Nucleus accumbens (tissue), 56 donors: ENCODE results near the gene PKP1.
A peak's percentile ranks its signal among the peaks of the same experiment; 100 is the strongest.

Experiments used
- DNase-seq, 56 donors: peaks; one replicate each; lab custom pipeline; 2025; lab: John Stamatoyannopoulos, UW

Gene PKP1

DNA sequence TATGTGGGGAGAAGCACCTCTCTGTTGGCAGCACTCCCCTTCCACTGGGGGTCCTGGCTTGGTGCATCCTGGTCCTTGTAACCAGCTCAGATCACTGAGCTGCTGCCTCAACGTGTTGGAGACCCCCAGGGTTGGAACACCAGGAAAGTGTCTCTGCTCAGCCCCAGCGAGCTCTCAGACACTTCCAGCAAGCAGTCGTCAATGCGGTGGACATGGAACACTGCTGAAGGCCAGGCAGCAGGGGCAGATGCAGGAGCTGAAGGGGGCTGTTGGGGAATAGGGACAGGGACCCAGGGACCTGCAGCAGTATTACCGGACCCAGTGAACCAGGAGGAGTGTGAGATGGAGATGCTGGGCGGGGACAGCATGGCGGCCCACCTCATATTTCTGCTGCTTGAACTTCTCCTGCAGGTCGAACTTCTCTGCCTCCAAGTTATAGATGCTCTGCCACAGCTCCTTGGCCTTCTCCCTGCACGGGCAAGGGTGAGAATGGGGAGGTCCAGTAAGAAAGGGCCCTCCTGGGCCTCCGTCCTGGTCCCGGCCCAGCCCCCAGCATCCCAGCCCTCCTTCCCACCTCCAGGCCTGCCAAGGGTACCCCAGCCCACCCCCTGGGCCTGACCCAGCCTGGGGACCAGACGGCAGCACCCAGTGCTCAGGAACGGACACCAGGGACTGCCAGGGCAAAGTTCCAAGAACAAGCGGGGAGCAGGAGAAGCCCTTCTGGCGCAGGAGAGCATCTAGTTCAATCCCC, 77.8 kb downstream of the PKP1 start:
- DNase-seq: no peak

DNA sequence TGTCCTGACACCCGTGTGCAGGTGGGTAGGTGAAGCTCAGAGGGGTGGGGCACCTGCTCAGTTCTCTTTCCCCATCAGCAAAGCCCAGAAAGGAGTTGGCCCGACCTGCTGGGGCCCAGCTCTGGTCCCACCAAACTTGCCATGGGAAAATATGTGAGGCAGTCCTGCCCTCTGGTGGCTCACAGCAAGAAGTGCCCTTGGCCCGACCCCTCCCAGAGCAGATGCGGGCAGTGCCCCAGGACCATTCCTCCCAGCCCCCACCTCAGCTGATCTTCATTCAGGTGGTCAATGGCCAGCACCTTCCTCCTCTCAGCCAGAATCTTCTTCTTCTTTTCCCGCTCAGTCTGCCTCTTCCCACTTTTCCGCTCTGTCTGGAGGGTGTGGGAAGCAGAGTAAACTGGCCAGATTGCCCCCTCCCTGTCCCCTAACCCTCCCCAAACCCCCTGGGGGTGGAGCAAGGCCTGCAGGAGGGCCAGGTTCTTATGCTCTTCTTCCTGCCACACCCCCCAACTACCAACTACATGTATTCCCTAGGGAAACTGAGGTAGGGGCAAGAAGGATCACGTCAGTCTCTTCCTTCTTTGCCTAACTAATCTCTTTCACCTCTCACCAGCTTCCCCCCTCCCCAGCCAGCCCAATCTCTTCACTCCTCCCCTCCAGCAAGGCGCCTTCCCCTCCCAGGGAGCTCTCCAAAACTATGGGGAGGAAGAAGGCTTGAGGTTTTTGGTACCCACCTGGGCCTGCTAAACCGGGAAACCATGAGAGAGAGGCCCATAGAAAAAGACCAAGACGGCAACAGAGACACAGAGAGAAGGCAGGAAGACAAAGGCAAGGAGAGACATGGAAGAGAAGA, 78.6 kb downstream of the PKP1 start:
- DNase-seq: peak in 28 of 56 donors; percentile 4 to 52 (median 24)

DNA sequence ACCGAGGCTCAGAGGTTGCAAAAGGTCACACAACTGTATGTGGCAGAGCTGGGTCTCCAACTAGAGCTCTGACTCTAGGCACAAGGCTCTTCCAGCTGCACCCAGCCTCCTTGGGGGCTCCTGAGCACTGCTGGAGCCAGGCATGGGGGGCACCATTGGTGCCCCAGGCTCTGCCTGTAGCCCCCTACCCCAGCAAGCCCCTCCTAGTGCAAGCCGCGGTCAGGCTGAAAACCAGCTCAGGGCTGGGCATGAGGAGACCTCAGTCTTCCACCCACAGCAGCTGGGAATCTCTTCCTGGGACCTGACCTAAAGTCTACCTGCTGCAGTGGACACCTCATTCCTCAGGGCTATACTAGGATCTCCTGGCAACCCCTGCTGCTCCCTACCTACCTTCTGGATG, 79.6 kb downstream of the PKP1 start:
- no peak for DNase-seq

DNA sequence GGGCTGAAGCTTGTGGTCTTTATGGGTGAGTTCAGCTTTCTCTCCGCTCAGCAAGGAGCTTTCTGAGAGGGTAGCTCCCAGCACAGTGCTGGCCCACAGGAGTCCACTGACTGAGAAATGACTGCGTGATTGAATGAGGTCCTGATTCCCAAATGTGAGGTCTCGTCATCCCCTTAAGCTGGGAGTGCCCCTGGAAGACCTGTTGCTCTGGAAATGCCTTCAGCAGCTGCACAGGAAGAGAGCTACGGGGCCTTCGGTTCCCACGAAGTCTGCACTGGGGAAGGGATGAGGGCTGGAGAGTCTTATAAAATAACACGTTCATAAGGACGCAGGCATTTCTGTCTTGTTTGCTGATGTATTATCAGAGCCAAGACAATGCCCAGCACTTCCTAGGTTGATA, 80.2 kb downstream of the PKP1 start:
- no peak for DNase-seq

DNA sequence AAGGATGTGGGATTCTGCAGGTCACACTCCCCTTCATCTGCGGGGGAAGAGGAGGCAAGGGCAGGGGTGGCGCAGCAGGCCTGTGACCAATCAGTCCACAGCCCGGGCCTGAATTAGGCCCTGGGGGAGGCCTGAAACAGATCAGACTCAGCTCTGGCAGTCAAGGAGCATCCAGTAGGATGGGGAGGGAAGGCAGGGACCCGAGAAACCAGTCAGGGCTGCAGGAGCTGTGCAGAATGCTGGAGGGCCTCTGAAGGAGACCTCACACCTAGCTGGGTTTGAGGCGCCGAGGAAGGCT, 81.5 kb downstream of the PKP1 start:
- no peak for DNase-seq

DNA sequence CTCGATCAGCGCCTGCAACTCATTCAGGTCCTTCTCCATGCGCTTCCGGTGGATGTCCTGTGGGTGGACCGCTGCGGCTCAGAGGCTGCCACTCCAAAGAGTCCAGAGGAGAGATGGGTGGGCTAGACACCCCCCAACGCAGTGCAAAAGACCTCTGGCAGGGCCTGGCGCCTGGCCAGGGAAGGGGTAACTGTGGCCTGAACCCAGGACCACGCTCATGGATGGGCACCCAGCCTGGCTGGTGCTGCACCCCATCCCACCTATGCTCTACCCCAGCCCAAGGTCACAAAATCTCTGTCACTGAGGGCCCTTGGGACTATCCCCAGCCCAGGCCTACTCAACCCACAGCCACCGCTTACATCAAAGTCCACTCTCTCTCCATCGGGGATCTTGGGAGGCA, 81.9 kb downstream of the PKP1 start:
- no peak for DNase-seq

DNA sequence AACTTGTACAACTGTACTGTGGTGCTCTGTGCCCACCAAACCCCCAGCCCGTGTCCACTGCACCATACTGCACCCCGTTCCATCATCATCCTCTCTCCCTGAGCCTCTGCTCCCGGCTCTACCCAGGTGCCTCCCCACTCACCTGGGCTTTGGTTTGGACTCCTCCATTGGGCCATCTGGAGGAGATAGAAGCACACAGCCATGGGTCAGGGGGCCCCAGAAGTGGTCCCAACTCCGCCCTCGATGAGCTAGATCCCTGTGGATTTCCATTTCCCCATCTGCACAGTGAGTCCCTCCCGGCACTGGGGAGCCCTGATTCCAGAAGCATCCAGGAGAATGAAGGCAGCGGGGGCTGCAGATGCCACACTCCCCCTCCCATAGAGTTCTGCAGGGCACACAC, 83.4 kb downstream of the PKP1 start:
- no peak for DNase-seq

DNA sequence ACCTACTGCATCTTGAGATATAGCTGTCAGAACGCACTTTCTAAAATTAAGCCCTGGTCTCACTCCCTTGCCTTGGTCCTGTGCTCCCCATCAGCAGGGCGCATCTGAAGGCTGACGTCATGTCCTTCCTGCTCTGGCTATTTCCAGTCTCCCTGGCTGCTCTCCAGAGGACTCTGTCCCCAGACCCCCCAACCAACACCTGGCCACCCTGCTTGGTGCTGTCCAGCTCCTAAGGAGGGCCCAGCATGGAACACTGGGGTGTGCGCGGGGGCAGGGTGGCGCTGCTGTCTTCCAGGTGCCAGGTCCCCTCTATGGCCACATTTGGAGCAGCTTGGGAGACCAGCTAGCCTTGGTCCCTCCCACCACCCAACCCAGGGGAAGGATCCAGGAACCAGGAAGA, 85.9 kb downstream of the PKP1 start:
- no peak for DNase-seq

DNA sequence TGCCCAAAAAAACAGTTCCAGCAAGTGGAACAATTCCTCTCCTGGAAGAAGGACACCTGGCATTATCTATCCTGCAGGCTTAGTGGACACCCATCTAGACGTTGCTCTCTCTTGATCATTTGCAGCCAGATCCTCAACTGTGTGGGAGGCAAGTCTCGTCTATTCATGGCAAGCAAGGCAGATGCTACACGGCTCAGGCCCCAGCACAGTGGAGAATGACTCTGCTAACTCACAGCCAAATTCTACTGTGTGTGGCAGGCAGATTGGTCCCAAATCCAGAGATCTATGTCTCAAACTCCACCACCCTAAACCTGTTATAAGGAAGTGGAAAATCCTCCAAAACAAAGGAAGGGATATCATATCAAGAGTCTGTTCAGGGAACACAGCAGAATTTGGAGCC, 87.2 kb downstream of the PKP1 start:
- no peak for DNase-seq

DNA sequence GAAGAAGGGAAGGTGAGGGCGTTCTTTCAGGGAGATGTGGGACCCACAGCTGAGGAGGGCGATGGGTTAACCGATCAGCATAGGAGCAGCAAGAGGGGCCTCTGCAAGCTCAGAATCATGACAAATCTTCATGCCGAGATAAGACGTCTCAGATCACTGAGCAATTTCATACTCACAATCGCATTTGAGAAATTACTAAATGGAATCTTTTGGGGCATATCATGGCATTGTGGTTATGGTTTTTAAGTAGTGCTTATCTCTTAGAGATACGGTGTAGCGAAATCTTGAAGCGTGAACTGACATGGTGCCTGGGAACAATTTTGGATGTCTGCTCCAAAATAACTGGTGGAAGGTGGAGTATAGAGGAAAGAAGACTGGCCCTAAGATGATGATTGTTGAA, 88.0 kb downstream of the PKP1 start:
- no peak for DNase-seq

DNA sequence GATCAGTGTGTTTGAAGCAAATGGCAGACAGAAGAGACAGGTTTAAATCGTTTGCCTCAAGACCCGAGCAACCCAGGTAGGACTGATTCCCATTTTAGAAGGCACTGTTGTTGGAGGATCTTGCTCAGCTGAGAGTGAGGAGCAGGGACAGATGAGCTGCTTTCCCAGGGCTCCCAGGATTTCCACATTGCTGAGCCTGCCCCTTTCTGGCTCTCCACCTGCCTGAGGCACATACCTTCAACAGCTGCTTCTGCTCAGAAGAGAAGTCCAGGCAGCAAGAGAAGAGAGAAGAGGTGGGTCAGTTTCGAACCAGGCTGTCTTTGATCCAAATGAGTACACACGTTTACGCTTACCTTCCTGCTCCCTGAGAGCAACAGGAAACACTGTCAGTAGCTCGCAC, 88.5 kb downstream of the PKP1 start:
- no peak for DNase-seq

DNA sequence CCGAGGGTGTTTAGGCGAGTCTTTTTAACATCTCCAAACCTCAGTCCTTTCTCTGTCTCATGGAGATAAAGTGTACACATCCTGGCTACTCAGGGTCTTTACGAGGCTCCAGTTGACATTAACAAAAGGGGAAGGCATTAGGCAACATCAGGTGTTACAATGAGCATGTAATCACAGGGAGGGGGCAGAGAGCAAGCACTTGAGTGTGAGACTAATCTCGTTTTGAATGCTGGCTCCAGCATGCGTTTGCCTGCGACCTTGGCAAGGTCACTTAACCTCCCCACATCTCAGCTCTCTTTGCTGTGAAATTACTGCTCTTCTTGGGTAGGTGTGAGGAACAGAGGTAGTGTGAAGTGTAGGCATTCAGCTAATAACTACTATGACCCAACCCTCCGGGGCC, 91.1 kb downstream of the PKP1 start:
- no peak for DNase-seq

DNA sequence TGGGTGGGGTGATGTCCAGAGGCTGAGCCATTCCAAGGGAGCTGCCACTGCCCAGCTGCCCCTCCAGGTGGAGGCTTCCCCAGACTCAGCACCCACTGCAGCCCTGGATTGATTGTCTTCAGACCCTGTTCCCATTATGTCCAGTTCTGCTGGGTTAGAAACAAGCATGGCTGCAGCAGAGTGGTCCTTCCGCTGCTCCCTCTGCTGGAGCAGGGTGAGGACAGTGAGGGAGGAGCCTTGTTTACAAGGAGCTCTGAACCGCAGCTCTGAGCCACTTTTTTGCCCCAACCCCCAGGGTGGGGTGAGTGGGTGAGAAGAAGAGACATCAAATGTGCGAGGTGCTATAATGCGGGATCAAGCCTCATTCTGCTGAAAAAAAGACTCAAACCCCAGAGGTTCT, 91.9 kb downstream of the PKP1 start:
- DNase-seq: no peak

DNA sequence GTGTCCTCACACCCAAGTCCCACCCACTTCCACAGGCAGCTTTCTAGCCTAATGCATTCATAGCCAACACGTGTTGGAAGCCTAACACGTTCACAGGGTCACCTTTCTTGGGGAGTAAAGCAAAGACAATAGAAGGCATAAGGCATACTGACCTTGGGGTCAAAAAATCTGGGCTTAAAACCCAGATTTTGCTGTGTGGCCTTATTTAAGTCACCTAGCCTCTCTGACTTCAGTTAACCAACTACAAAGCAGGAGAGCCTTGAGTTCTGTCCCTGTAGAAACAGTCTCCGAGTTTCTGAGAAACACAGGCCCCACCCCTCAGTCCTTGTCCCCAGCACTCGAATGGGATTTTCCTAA, 92.8 kb downstream of the PKP1 start:
- DNase-seq: no peak

DNA sequence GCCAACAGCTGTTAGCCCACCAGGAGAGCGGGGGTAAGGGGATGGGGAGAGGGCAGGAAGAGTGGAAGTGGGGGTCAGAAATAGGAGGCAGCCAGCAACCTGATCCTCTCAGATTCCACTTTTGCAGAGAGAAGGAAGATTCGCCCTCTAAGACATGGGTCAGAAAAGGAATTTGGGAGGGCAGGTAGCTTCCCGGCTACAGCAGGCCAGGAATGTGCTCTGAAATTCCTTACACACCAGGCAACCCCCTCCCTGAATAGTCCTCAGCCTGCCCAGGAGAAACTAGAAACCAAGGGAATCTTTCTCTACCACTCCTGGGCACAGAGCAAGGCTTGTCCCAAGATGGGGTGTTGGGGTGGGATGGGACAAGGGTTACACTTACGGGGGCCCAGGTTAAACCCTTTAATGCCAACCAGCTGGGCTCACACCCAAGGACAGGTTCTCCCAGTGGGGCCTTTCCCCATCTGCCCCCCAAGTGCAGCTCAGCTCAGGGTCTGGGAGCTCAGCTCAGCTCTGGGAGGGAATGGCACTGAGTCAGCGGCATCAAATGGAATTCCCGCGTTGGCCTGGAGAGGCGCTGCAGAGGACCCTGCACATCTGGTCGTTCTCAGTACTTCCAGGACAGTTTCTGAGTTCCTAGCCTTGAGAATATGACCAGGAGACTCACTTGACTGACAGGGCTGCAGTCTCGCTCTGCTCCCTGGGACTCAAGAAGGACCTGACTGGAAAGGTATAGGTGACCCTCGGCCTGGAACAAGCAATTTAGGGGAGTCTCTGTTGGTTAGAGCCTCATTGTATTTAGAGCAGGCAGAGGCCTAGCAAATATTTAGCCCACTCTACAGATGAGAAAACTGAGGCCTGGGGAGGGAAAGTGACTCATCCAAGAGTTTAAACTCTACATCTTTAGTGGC, 93.4 kb downstream of the PKP1 start:
- no peak for DNase-seq

DNA sequence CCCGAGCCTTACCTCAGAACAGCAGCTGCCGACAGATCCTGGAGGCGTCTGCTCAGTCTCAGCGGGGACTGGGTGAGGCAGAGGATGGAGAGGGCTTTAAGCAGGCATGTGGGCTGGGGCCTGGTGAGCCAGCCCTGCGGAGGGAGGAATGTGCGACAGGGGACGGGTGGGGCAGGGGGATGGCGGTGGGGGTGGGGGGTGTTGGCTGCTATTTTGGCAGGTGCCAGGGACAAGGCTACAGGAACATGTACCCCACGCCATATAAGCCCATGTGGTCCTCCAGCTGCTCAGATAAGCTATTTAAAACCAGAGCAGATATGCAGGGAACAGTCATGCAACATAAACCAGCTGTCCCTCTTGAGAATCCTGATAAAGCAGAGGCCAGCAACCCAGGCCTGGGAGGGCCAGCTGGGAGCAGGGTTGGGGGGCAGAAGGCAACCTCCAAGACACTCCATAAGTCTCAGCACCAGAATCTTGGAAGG, 94.3 kb downstream of the PKP1 start, which contains the start of gene TNNT2:
TNNT2 (minus strand) TSS at position 70 of the 482 bp plus-strand sequence. CDS start 4,426 bp downstream, outside the sequence.
- DNase-seq: no peak

DNA sequence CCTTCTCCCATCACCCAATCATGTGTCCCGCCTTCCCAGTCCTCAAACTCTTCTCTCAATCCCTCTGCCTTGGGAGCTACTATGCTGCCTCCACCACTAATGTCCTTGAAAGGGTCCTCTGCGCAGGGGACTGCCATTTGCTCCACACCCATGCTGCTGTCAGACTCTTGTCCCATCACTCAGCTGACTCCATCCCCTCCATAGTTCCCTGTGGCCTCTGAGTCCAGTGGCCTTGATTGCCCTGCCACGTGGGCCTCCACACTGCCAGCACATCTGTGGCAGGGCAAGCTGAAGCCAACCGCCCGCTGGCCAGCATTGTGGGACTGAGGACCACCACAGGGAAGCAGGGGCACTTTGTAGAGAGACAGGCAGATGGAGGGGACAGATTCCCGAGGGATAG, 95.5 kb downstream of the PKP1 start:
- DNase-seq: no peak

DNA sequence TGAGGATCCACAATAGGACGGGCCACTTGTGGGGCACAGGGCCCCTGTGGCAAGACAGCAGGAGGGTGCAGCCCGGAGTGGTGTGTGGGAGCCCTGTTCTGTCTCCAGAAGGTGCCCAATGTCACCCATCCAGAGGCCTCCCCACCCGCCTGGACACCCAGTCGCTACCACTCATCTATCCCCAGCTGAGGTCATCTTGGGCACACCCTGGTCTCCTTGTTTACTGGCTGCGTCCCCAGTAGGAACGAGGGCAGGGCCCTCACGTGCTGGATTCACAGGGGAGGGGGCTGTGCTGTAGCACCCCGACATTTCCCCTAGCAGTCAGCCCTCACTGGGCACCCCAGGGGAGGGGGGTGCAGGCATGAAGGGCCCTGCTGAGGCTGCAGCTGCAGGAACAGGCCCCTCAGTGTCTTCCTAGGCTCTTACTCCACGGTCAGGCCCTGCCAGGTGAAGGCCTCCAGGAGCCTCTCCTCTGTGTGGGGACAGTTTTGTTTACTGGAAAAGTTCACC, 96.5 kb downstream of the PKP1 start:
- no peak for DNase-seq

DNA sequence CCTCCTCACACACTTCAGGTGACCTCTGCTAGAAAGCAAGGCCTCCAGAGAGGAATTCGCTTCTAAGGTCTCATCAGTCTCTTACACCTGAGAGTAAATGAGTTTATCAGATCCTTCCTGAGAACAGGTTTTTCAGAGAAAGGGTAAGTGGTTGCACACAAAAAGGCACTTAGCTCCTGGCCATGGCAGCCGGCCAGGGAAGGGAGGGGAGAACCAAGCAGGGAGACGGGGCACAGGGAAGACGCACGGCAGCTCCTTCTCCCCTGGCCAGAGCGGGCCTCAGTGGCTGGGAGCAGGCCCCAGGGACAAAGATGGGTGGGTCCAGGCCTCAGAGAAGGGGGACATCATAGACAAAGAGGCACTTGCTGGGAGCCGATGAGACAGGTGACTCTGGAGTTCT, 97.8 kb downstream of the PKP1 start:
- DNase-seq: no peak
